Measurements from ENCODE around the gene MAP4K4.

MAP4K4 gene

DNA sequence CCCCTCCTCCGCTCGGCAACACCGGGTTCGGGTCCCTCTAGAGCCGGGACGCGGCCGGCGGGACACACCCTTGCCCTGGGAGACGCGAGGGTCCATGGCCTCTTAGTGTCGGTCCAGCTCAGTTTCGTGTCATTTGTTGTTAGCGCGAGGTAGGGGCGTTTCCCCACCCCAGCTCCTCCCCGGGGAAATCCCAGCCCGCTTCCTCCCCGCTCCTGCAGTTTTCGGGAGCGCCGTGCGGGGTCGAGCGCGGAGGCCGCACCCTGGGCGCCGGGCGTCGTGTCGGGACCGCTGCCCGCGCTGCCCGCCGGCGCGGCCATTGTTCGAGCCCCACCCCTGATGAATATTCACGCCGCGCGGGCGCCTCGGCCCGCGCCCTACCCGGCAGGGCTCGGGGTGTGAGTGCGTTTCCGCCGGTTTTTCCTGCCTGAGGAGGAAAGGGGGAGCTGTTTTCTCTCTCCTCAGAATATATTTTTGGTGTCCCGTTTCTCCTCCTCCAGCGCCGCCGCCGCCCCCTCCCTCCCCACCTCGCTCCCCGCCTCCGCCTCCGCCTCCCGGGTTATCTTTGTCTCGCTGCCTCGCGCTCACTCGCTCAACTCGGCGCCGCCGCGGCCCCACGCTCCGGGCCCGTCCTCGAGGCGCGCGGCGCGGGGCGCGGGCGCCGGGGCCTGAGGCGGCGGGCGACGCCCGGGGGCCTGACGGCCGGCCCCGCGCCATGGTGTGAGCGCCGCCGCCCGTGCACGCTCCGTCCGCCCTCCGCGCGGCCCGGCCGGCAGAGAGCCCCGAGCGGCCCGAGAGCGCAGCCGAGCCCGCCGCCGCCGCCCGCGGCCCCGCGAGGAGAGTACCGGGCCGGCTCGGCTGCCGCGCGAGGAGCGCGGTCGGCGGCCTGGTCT is at the start of gene MAP4K4:
MAP4K4 (plus strand) TSS at position 584 of the 890 bp plus-strand sequence. CDS start 374 bp downstream, outside the sequence.
- DNase-seq (ENCODE audit: low read depth) = peak; percentile 37

DNA sequence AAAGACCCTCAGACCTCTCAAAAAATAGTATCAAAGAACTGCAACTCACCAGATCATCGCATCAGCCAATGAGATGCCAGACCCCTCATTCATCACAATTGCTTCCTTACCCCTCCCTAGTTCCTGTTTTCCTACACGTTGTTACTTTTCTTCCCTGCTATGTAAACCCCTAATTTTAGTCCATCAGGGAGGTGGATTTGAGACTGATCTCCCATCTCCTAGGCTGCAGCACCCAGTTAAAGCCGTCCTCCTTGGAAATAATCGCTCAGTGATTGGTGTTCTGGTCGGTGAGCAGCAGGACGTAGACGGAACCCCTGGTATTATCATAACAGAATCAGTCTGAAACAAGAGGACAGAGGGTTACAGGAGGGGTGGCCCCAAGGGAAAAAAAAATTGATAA is 44.0 kb upstream of the MAP4K4 start:
- no peak for DNase-seq (ENCODE audit: low read depth)

DNA sequence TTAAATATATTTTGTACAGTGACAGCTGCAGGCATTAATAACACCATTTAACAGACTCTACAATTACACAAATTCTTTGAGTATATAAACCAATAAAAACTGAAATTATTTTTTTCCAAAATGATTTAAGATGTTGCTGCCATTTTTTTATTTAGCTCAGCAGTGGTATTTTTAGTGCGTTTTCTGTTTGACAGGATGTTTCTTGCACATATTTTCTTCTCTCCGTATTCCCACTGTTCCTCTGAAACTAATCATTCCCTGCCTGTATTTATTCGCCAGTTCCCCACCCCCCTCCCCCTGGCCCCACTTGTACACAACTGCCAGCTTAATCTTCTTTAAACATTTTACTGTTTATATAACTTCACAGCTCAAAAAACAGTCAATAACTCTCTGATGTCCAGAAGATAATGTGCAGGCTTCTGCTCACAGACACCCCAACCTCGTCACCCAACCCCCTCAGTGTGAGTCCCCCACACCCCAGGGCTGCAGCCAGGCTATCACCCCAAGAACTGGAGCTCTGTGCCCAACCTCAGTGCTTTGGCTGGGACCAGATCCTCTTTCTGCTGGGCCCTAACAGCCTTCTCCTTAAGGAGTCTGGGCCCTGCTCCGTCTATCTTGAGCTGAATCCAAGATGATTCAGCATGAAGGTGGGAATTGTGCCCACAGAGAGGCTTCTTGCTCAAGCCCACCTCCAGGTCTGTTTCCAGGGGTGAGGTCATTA is 41.6 kb upstream of the MAP4K4 start:
- DNase-seq (ENCODE audit: low read depth) = no peak

DNA sequence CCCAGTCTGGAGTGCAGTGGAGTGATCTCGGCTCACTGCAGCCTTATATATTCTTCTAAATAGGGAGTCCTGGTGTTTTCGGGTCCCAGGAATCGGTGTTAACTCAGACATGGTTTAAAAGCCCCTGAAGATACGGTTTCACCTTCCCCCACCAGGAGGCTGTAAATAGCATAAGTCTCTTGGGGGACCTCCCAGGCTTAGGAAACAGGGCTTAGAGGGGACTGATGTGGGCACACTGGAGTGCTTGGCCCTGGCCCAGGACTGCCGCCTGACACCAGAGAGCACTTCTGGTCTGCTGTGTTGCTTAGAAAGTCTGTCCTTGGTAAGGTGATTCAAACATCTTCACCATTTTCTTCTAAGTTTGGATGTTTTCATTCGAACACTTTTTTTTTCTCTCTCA is 39.7 kb upstream of the MAP4K4 start:
- DNase-seq (ENCODE audit: low read depth) = no peak

DNA sequence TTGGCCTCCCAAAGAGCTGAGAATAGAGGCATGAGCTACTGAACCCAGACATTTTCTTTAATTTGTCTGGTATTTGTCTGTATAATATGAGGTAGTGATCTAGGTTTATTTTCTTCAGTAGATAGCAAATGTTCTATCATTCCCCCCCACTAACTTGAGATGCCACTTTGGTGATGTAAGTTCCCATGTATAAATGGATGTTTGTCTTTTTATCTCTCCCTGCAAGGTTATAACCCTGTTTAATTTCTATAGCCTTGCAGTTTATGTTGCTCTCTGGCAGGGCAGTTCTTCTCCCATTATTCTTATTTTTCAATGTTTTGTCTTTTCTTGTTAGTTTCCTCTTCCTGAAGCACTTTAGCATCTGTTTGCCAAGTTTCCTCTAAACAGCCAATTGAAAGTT is 39.1 kb upstream of the MAP4K4 start:
- DNase-seq (ENCODE audit: low read depth) = no peak

DNA sequence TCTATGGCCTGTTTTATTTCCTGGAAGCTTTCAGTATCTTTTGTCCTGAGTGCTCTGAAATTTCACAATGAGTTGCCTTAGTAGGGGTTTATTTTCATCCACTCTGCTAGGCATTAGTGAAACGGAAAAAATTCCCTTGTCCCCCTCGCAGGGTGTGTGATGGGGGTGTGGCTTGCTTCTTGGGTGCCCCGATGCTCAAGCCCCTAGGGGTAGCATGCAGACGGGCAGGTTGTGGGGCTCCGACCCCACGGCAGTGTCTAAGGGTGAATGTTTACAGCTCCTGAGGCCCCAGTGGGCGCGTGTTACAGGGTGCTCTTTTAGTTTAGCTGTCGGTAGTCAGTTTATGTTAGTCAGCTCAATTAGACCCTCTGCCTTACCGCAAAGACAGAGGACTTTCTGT is 32.2 kb upstream of the MAP4K4 start:
- DNase-seq (ENCODE audit: low read depth) = no peak

DNA sequence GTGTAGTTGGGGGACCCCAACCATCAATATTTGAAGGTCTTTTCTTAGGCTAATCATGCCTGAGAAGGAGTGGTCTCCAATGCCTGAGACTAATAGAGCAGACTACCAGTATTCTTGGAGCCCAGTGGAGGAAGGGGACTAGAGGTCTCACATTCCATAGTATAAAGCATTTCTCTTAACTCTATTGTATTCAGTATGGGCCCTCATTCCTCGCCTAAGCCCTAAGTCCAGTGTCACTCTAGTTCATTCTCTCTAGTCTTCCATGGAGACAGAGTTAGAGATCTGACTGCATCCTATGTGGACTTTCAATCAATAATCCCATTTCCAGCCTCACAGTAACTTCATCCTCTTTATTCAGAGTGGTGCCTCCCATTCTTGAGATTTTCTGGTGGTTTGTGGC is 29.7 kb upstream of the MAP4K4 start:
- DNase-seq (ENCODE audit: low read depth) = no peak

DNA sequence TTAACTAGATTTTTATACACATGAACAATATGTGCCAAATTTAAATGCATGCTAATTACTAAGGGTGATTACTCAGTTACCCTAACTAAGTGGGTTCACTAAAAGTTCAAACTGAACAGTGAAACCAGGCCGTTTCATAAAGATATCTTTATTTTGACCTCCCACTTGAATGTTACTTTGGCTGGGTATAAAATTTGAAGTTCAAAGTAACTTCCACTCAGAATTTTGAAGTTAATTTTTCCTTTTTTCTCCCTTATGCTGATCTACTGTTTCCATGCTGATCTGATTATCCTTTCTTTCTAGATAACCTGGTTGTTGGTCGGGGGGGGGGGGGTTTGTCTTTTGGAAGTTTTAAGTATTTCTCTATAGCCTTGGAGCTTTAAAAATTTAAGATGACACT is 25.5 kb upstream of the MAP4K4 start:
- DNase-seq (ENCODE audit: low read depth) = no peak

DNA sequence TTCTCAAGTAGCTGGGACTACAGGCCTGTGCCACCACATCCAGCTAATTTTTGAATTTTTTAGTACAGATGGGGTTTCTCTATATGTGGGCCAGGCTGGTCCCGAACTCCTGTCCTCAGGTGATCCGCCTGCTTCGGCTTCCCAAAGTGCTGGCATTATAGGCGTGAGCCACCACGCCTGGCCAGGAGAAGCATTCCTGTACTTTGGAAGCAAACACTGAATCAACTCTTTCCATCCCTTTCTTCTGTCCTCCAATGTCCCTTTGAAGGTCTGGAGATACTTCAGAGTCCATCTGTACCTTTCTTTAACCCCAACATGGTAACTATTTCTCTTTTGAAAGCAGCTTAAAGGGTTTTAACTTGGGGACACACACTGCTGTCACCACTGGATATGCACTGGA is 23.6 kb upstream of the MAP4K4 start:
- DNase-seq (ENCODE audit: low read depth) = no peak

DNA sequence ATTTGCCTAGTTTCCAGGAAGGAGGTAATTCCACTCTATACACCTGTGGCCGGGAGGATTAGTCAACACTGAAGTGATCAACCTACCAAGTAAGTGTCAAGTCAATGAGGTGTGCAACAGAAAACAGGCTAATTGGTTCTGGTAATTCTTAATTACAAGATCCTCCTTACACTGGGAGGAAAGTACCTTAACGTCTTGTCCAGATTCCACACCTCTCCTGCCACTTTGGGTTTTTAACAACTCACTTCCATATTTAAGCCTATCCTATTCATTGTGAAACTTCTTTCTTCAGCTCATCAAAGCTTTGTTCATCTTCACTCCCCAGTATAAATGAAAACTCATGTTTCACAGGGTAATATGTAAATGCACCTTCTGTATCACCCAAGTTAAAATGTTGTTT is 22.0 kb upstream of the MAP4K4 start:
- DNase-seq (ENCODE audit: low read depth) = no peak

DNA sequence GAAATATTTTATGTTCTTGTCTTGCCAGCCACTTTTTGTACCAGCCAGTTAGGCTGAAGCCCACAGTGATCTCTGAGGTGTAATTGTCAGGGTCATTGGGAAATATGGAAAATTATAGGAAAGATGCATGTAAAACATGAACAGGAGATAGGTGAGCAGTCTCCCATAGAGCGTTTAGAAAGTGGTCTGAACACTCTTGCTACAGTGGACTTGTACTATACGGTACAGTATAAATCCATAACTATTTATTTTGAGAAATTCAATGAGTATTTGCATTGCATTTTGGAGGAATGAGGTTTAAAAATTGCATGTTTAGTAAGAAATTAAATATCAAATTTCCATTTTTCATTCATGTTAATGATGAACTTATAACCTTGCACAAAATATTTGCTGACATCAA is 20.8 kb upstream of the MAP4K4 start:
- no peak for DNase-seq (ENCODE audit: low read depth)

DNA sequence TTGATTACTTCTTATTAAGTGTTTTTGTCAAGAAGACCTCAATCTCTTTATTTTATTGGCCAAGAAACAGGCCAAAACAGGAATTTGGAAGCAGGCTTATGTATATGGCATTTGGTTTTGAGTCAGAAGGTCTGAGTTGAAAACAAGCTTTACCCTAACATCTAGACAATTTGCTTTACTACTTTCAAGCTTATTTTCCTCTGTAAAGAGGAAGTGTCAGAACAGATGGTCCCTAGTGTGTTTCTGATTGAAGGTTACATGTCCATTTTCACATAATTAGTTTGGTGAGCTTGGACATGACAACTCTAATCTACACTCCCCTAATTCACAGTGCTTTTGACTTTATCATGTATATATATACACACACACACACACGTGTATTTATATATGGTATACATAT is 19.8 kb upstream of the MAP4K4 start:
- DNase-seq (ENCODE audit: low read depth) = no peak

DNA sequence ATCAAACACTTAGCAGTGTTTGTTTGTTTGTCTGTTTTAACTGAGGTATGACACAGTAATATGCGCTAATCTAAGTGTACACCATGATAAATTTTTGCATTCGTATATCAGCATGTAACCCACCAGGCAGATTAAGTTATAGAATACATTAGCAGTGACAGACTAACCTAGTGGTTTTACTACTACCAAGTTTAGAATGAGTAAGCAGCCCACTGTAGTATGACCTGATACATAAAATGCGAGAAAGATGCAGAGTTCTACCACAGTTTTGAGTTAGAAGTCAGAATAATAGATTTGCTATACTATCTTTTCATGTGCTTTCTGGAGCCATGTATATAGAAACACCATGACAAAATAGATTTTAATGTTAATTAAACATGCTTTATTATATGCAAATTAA is 19.1 kb upstream of the MAP4K4 start:
- DNase-seq (ENCODE audit: low read depth) = no peak

DNA sequence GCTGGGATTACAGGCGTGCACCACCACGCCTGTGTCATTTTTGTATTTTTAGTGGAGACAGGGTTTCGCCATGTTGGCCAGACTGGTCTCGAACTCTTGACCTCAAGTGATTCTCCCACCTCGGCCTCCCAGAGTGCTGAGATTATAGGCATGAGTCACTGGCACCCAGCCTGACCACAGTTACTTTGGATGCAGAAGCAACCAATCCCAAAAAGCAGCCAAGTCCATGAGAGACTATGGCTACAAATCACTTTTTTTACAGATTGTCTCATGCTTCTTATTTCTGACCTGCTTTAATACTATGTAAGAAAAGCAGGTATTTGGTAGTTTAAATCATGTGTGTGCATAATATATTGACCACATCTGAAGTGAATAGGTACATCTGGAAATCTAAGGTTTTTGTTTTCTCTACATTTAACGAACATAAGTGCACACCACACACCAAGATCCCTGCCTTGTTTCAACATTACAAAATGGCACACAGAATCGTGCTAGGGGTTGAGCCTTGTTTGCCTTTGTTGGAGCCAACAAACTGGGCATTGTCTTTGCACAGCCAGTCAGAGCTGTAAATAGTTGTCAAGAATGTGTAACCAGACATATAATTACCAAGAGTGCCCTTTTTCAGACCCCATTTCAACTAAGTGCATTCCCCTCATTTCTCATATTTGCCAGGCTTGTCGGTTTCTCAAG is 18.3 kb upstream of the MAP4K4 start:
- no peak for DNase-seq (ENCODE audit: low read depth)

DNA sequence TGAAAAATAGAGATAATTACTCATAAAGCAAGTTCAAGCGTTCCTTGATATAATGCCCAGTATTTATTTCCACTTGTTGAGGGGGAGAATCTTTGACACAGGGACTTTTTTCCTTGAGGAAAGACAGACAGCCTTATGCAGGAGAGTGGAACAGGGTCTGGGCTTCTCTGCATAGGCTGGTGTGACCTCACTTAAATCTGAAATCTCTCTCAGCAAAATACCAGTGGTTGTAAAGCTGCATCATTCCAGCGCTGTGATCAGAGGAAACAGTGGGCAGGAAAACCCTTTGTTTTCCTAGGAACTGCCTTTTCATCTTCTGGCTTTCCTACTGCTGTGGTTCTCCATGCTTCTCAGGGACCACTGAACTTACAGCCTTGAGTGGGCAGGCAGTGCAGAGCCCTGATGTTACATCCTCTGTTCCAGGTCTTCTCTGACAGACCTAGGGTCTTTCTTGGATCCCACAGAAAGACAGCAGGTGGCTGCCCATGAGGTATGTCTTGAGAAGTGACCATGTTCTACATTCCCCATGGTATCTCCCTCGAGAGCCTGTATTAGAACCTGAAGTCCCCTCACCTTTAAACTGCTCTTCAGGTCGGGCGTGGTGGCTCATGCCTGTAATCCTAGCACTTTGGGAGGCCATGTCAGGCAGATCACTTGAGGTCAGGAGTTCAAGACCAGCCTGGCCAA is 17.6 kb upstream of the MAP4K4 start:
- no peak for DNase-seq (ENCODE audit: low read depth)

DNA sequence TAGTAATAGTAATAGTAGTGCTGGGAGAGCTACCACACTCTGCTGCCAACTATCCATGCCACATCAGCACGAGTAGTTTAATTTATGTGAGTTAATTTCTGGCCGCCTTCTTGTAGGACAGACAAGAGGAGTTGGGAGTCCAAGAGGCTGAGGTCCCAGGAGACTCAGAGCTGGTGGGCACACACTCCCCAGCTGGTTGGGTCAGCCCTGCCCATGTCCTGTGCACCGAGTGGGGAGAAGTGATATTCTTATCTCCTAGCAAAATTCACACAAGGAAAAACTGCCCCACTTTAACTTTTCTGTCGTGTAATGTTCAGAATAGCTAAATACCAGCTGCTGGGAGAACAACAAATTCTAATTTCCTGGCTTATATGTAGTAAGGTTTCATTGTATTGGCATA is 15.2 kb upstream of the MAP4K4 start:
- no peak for DNase-seq (ENCODE audit: low read depth)

DNA sequence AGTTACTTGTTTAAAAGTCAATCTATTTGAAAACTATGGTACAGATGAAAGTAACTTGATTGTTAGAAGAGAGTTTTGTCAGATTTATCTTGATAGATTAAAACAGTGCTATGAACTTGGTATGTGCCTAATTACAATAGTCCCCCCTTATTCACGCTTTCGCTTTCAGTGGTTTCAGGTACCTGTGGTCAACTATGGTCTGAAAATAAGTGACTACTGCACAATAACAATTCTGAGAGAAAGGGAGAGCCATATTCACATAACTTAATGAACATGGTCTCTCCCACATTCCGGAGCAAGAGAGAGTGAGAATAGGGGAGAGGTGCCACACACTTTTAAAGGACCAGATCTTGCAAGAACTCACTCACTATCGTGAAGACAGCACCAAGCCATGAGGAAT is 13.2 kb upstream of the MAP4K4 start:
- no peak for DNase-seq (ENCODE audit: low read depth)

DNA sequence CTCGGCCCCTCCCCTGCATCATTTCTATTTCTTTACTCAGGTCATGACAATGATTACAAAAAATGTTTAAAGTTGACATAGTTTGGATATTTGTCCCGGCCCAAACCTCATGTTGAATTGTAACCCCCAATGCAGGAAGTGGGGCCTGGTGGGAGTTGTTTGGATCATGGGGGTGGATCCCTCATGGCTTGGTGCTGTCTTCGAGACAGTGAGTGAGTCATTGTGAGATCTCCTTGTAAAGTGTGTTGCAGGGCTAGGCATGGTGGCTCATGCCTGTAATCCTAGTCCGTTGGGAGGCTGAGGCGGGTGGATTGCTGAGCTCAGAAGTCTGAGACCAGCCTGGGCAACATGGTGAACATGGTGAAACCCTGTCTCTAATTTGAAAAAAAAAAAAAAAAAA is 9.2 kb upstream of the MAP4K4 start:
- DNase-seq (ENCODE audit: low read depth) = no peak

DNA sequence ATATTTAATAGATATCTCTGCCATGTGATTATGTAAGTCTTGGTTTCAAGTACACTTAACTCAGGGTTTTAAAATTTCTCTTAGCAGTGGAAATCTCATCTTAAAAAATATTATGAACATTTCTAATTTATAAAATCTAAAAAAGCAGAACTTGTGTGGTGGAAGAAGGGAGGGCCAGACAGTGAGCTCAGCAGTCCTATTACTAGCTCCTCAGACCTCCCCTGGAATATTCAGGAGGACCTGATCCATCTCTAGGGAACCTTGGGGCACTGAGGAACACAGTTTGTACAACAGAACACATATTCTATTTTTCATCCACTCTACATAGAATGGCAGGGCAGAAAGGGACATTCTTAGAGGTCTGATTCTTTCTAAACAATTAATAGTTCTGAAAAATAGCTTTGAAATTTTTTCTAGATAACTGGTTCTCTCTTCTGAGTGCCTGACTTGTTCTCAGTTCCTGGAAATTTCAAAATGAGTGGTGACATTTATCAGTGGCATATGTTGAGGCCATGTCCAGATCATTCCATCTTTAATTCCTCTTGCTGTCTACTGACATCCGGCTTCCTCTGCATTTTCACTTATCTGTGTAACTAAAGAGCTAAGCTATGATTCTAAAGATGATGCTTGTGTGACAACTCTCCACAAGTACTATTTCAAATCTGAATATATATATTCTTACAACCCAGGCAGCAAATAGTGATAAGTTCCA is 8.2 kb upstream of the MAP4K4 start:
- no peak for DNase-seq (ENCODE audit: low read depth)

DNA sequence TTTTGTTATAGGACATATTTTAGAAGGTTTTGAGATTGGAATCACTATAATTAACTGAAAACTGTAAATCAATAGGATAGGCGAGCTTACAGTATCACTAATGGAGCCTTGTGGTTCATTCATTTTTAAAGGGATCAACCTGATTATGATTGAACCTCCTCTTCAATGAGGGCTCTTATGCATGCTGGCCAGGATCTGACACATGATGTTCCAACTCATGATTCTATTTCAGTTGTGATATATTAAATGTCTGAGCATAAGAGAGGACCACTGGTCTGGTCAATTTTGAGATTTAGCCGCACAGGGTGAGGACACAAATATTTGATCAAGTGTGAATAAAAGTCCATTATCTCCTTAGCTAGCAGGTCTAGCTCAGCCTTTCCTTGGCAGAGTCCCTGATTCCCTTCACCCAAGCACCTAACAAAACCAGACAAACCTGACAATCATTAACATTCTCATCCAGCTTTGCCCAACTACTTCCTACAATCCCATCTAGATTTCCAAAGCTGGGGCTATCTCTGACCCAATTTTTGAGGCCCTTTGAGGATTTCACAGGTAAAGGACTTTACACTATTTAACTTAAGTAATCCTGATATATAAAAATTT is 6.9 kb upstream of the MAP4K4 start:
- DNase-seq (ENCODE audit: low read depth) = no peak

DNA sequence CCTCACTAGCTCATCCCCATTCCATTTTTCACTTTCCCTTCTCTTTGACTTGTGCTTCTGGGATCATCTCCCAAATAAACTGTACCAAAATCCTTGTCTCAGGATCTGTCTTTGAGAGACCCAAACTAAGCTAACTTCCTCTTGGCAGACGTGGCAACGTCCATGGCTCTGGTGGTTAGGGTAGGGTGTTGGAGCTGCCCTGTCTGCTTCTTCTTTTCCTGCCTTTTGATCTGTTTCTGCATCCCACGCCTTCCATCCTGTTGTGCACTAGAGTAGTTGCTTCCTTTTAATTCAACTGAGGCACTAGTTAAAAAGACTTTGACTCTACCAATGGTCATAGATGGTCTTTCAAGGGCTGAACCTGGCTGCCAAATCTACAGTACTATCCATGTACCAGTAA is 5.5 kb upstream of the MAP4K4 start:
- DNase-seq (ENCODE audit: low read depth) = no peak

Measured in stimulated activated CD8-positive, alpha-beta memory T cell treated with anti-CD3 and anti-CD28 coated beads, Interleukin-7, amount 100 ng/mL, for 24 hours (primary cell).